Neuronal stem cell (in vitro differentiated cells): ENCODE data around the gene SSX7.
"Not testable (repeated sequence)": the region's sequence is repeated elsewhere in the genome, so short reads cannot be mapped to it uniquely, and the experiment has no call there.

Source experiments
- DNase-seq: peaks from one replicate; pipeline ENCODE4 v3.0.0-alpha.2; 2013; ENCODE audit warnings: low spot score
- H2AFZ ChIP-seq: one replicate; pipeline ENCODE4 v1.6.1; 2013; ENCODE audit warnings: mild to moderate bottlenecking, low read length, inconsistent platforms
- H2AK5ac ChIP-seq: 2 replicates; pipeline ENCODE4 v1.6.1; 2013; ENCODE audit warnings: low read depth, mild to moderate bottlenecking, inconsistent platforms, low read length, moderate library complexity, mixed read lengths
- H2BK120ac ChIP-seq: 2 replicates; pipeline ENCODE4 v1.6.1; 2013; ENCODE audit warnings: low read depth, mild to moderate bottlenecking, inconsistent platforms, low read length, moderate library complexity, mixed read lengths
- H2BK12ac ChIP-seq: one replicate; pipeline ENCODE4 v1.6.1; 2013; ENCODE audit warnings: low read length, inconsistent platforms
- H2BK15ac ChIP-seq: 2 replicates; pipeline ENCODE4 v1.6.1; 2013; ENCODE audit warnings: mild to moderate bottlenecking, low read length, inconsistent platforms, mixed read lengths
- H2BK5ac ChIP-seq: one replicate; pipeline ENCODE4 v1.6.1; 2013; ENCODE audit warnings: inconsistent platforms, mild to moderate bottlenecking, low read length, moderate library complexity
- H3K14ac ChIP-seq: one replicate; pipeline ENCODE4 v1.6.1; 2013; ENCODE audit warnings: low read length, inconsistent platforms
- H3K18ac ChIP-seq: 2 replicates; pipeline ENCODE4 v1.6.1; 2013; ENCODE audit warnings: low read length, inconsistent platforms
- H3K23ac ChIP-seq: 2 replicates; pipeline ENCODE4 v1.6.1; 2013; ENCODE audit warnings: low read depth, mild to moderate bottlenecking, mixed read lengths, low read length, inconsistent platforms; ENCODE audit not compliant: poor library complexity
- H3K27ac ChIP-seq: replicated peaks from 3 replicates; pipeline ENCODE4 v1.5.1; 2013; ENCODE audit warnings: low read length, inconsistent platforms
- H3K27me3 ChIP-seq, 3 experiments: 2 replicates each; pipeline ENCODE4 v1.6.1; 2013; ENCODE audit warnings: low read length in 3 of 3, mild to moderate bottlenecking in 2 of 3, inconsistent platforms in 1 of 3, low read depth in 1 of 3, mixed read lengths in 1 of 3, moderate library complexity in 1 of 3; ENCODE audit not compliant: control insufficient read depth in 3 of 3, insufficient read depth in 3 of 3
- H3K36me3 ChIP-seq, 2 donors: replicated peaks in 1 of 2; 2 replicates each; pipeline ENCODE4 v1.6.1; 2013; ENCODE audit warnings: low read length in 2 of 2; ENCODE audit not compliant: control insufficient read depth in 2 of 2, insufficient read depth in 2 of 2
- H3K4ac ChIP-seq: 2 replicates; pipeline ENCODE4 v1.6.1; 2013; ENCODE audit warnings: inconsistent platforms, mild to moderate bottlenecking, low read length, moderate library complexity
- H3K4me1 ChIP-seq, 2 donors: 1 replicate in 1 of 2; 2 replicates in 1 of 2; pipeline ENCODE4 v1.6.1; 2013; ENCODE audit warnings: low read length in 2 of 2, low read depth in 1 of 2; ENCODE audit not compliant: control insufficient read depth in 2 of 2, insufficient read depth in 1 of 2
- H3K4me2 ChIP-seq: one replicate; pipeline ENCODE4 v1.6.1; 2013; ENCODE audit warnings: mild to moderate bottlenecking, low read length, inconsistent platforms; ENCODE audit not compliant: insufficient read depth, poor library complexity, severe bottlenecking
- H3K4me3 ChIP-seq, 2 donors: 2 replicates each; pipeline ENCODE4 v1.5.1; 2013; ENCODE audit warnings: low read length in 2 of 2, mild to moderate bottlenecking in 2 of 2, inconsistent platforms in 1 of 2, moderate library complexity in 1 of 2
- H3K79me1 ChIP-seq: one replicate; pipeline ENCODE4 v1.6.1; 2013; ENCODE audit warnings: low read depth, mild to moderate bottlenecking, inconsistent platforms, low read length, moderate library complexity
- H3K9ac ChIP-seq: one replicate; pipeline ENCODE4 v1.6.1; 2013; ENCODE audit warnings: mild to moderate bottlenecking, low read depth, low read length, inconsistent platforms; ENCODE audit not compliant: poor library complexity
- H3K9me3 ChIP-seq, 2 donors: replicated peaks in 1 of 2; 2 replicates each; pipeline versions ENCODE3 to v1.6.1; 2013; ENCODE audit warnings: low read length in 2 of 2, mild to moderate bottlenecking in 2 of 2, inconsistent platforms in 1 of 2, low read depth in 1 of 2, mixed read lengths in 1 of 2, moderate library complexity in 1 of 2; ENCODE audit not compliant: control insufficient read depth in 2 of 2, insufficient read depth in 1 of 2
- H4K8ac ChIP-seq: one replicate; pipeline ENCODE4 v1.6.1; 2013; ENCODE audit warnings: low read depth, mild to moderate bottlenecking, inconsistent platforms, low read length, moderate library complexity
- H4K91ac ChIP-seq: one replicate; pipeline ENCODE4 v1.6.1; 2013; ENCODE audit warnings: low read length, low read depth, mild to moderate bottlenecking, inconsistent platforms; ENCODE audit not compliant: poor library complexity
- WGBS, 2 donors: extraction: QIAGEN DNeasy Blood & Tissue Kit; methylation state at CpG; one replicate each; pipeline ENCODE4 v1.1.7; 2013; ENCODE audit warnings: missing lambda C conversion rate in 2 of 2, mixed read lengths in 1 of 2; ENCODE audit not compliant: insufficient read length in 2 of 2, insufficient replicate concordance in 1 of 2; ENCODE audit errors: extremely low coverage in 2 of 2; 5-methylcytosine and 5-hydroxymethylcytosine counted together

The SSX7 gene

GRCh38 chrX:52650676-52651075 lies 4.0 kb downstream of the SSX7 start:
- not testable (repeated sequence) for DNase-seq, H3K4ac ChIP-seq
- no CpG with 5 or more reads among the region's 3 CpGs for WGBS, 2 donors

GRCh38 chrX:52648956-52649355 lies 5.7 kb downstream of the SSX7 start:
- H4K91ac ChIP-seq, H3K9me3 ChIP-seq, H3K4me3 ChIP-seq, H2BK120ac ChIP-seq, H3K4me2 ChIP-seq, H3K27me3 ChIP-seq, H3K27ac ChIP-seq, H2BK15ac ChIP-seq, H3K4ac ChIP-seq, H2BK12ac ChIP-seq, H3K14ac ChIP-seq, H2AFZ ChIP-seq, H3K79me1 ChIP-seq, H3K23ac ChIP-seq, H4K8ac ChIP-seq, DNase-seq, H2AK5ac ChIP-seq, H3K18ac ChIP-seq, H2BK5ac ChIP-seq, H3K9ac ChIP-seq, H3K36me3 ChIP-seq, H3K4me1 ChIP-seq: not testable (repeated sequence)
- no CpG with 5 or more reads among the region's 7 CpGs for WGBS, 2 donors

More at GRCh38 chrX:52650676-52651075, 4.0 kb downstream of the SSX7 start:
- H3K4me1 ChIP-seq, H3K9me3 ChIP-seq, H2AK5ac ChIP-seq, H3K36me3 ChIP-seq, H3K4me3 ChIP-seq, H4K91ac ChIP-seq, H3K18ac ChIP-seq, H3K14ac ChIP-seq, H2BK120ac ChIP-seq, H3K79me1 ChIP-seq, H4K8ac ChIP-seq, H2AFZ ChIP-seq, H3K23ac ChIP-seq, H3K9ac ChIP-seq, H3K27ac ChIP-seq, H2BK5ac ChIP-seq, H3K4me2 ChIP-seq, H2BK12ac ChIP-seq, H2BK15ac ChIP-seq: not testable (repeated sequence)
- peaks cover 0 to 10% (median 0%) of the 10 kb centered on the region in 3 experiments for H3K27me3 ChIP-seq

- not testable (repeated sequence) for H4K8ac ChIP-seq, H3K36me3 ChIP-seq, H3K9ac ChIP-seq
Observed at GRCh38 chrX:52628483-52628882, 26.2 kb downstream of the SSX7 start.

GRCh38 chrX:52620661-52621060 lies 34.0 kb downstream of the SSX7 start:
- not testable (repeated sequence) for H3K9ac ChIP-seq, H2AK5ac ChIP-seq
- no CpG with 5 or more reads among the region's 8 CpGs for WGBS, 2 donors

More at GRCh38 chrX:52628483-52628882, 26.2 kb downstream of the SSX7 start:
- H3K79me1 ChIP-seq, H2BK12ac ChIP-seq, H2BK15ac ChIP-seq, H3K23ac ChIP-seq, H3K4me3 ChIP-seq, H3K4me1 ChIP-seq, H2AFZ ChIP-seq, H3K4me2 ChIP-seq, H4K91ac ChIP-seq, H2BK120ac ChIP-seq, H3K4ac ChIP-seq, H3K9me3 ChIP-seq, H3K14ac ChIP-seq, H3K27ac ChIP-seq, H2BK5ac ChIP-seq, H3K18ac ChIP-seq, DNase-seq, H2AK5ac ChIP-seq: not testable (repeated sequence)
- no CpG with 5 or more reads among the region's 3 CpGs for WGBS, 2 donors
- peaks cover 0 to 15% (median 0%) of the 10 kb centered on the region in 3 experiments for H3K27me3 ChIP-seq

More at GRCh38 chrX:52620661-52621060, 34.0 kb downstream of the SSX7 start:
- not testable (repeated sequence) for H3K79me1 ChIP-seq, H2BK120ac ChIP-seq, H3K4me3 ChIP-seq, H3K27me3 ChIP-seq, H2BK15ac ChIP-seq, H3K4me1 ChIP-seq, H3K23ac ChIP-seq, H3K14ac ChIP-seq, H3K27ac ChIP-seq, H2BK12ac ChIP-seq, H2BK5ac ChIP-seq, H2AFZ ChIP-seq, H3K36me3 ChIP-seq, H3K4me2 ChIP-seq, DNase-seq, H4K8ac ChIP-seq, H3K18ac ChIP-seq, H3K9me3 ChIP-seq, H4K91ac ChIP-seq, H3K4ac ChIP-seq
